Thyroid gland (tissue), 4 donors: Measurements from ENCODE around the gene RFTN1.

Experiments
- CTCF ChIP-seq, 6 experiments: fragments of 200-600 bp in 3 of 6; fragments of 450-650 bp in 3 of 6; sonication (generic) in 3 of 6; IDR thresholded peaks; one replicate each; pipeline ENCODE4 v1.5.1; 2016 to 2019; ENCODE audit warnings: antibody characterized with exemption in 6 of 6, mild to moderate bottlenecking in 2 of 6, inconsistent platforms in 1 of 6, moderate library complexity in 1 of 6
- POLR2A ChIP-seq, 2 donors: fragments of 450-650 bp; IDR thresholded peaks; one replicate each; pipeline ENCODE4 v1.6.1; 2017; ENCODE audit warnings: antibody characterized with exemption in 2 of 2, mild to moderate bottlenecking in 2 of 2, moderate library complexity in 1 of 2

- TF ChIP-seq CTCF (IDR thresholded peaks at IDR 0.05) = no peak
- no peak for TF ChIP-seq POLR2A (IDR thresholded peaks at IDR 0.05)
Observed at GRCh38 chr3:16460273-16460672, 53.2 kb downstream of the RFTN1 start.
